ENCODE results near the gene IRGQ. TPM values are rescaled to one million over a fixed set of nuclear protein-coding genes. Genes with fewer than 3 reads are reported as not detected.

IRGQ gene
- total RNA-seq, 1 experiment from 2014 or later, result 17.3 TPM

- in situ Hi-C loops (cut with HindIII; ENCODE audit: low pct_unique_long_range_greater_than_20kb, low sequenced_read_pairs), result no loop called here
- no peak for DNase-seq (ENCODE audit: low read depth)
Measured at GRCh38 chr19:43582495-43582894, 13.4 kb downstream of the IRGQ start.

- in situ Hi-C loops (cut with HindIII; ENCODE audit: low pct_unique_long_range_greater_than_20kb, low sequenced_read_pairs), result no loop called here
- DNase-seq (ENCODE audit: low read depth), result no peak
Measured at GRCh38 chr19:43581467-43581866, 14.5 kb downstream of the IRGQ start.

GRCh38 chr19:43578787-43579186 is 17.1 kb downstream of the IRGQ start:
- in situ Hi-C loops (cut with HindIII; ENCODE audit: low pct_unique_long_range_greater_than_20kb, low sequenced_read_pairs), result no loop called here
- DNase-seq (ENCODE audit: low read depth), result no peak

- no peak for DNase-seq (ENCODE audit: low read depth)
- in situ Hi-C loops (cut with HindIII; ENCODE audit: low pct_unique_long_range_greater_than_20kb, low sequenced_read_pairs), result no loop called here
Measured at GRCh38 chr19:43575955-43576878, 19.7 kb downstream of the IRGQ start.

GRCh38 chr19:43575156-43575950 is 20.6 kb downstream of the IRGQ start, which contains the start of the genes PINLYP and XRCC1:
PINLYP (plus strand) TSS chr19:43575801; CDS start chr19:43577192, 1,391 bp downstream.
XRCC1 (minus strand) TSS chr19:43575527; CDS start chr19:43575458, 69 bp downstream.
- in situ Hi-C loops (cut with HindIII; ENCODE audit: low pct_unique_long_range_greater_than_20kb, low sequenced_read_pairs), result no loop called here
- DNase-seq (ENCODE audit: low read depth), result peak; percentile 99

- DNase-seq (ENCODE audit: low read depth), result peak; percentile 60
- in situ Hi-C loops (cut with HindIII; ENCODE audit: low pct_unique_long_range_greater_than_20kb, low sequenced_read_pairs), result no loop called here
Measured at GRCh38 chr19:43574424-43575155, 21.3 kb downstream of the IRGQ start.

- in situ Hi-C loops (cut with HindIII; ENCODE audit: low pct_unique_long_range_greater_than_20kb, low sequenced_read_pairs), result no loop called here
- DNase-seq (ENCODE audit: low read depth), result peak; percentile 84
Measured at GRCh38 chr19:43572171-43572588, 23.8 kb downstream of the IRGQ start.

- no peak for DNase-seq (ENCODE audit: low read depth)
- in situ Hi-C loops (cut with HindIII; ENCODE audit: low pct_unique_long_range_greater_than_20kb, low sequenced_read_pairs), result no loop called here
Measured at GRCh38 chr19:43570174-43570791, 25.7 kb downstream of the IRGQ start.

- in situ Hi-C loops (cut with HindIII; ENCODE audit: low pct_unique_long_range_greater_than_20kb, low sequenced_read_pairs), result no loop called here
- no peak for DNase-seq (ENCODE audit: low read depth)
Measured at GRCh38 chr19:43569657-43570056, 26.3 kb downstream of the IRGQ start.

GRCh38 chr19:43564800-43565199 is 31.1 kb downstream of the IRGQ start:
- no peak for DNase-seq (ENCODE audit: low read depth)
- in situ Hi-C loops (cut with HindIII; ENCODE audit: low pct_unique_long_range_greater_than_20kb, low sequenced_read_pairs), result no loop called here

- DNase-seq (ENCODE audit: low read depth), result no peak
- in situ Hi-C loops (cut with HindIII; ENCODE audit: low pct_unique_long_range_greater_than_20kb, low sequenced_read_pairs), result no loop called here
Measured at GRCh38 chr19:43563816-43564457, 32.0 kb downstream of the IRGQ start.

- DNase-seq (ENCODE audit: low read depth), result peak; percentile 70
- in situ Hi-C loops (cut with HindIII; ENCODE audit: low pct_unique_long_range_greater_than_20kb, low sequenced_read_pairs), result no loop called here
Measured at GRCh38 chr19:43562698-43563241, 33.2 kb downstream of the IRGQ start.

GRCh38 chr19:43562226-43562697 is 33.7 kb downstream of the IRGQ start:
- no peak for DNase-seq (ENCODE audit: low read depth)
- in situ Hi-C loops (cut with HindIII; ENCODE audit: low pct_unique_long_range_greater_than_20kb, low sequenced_read_pairs), result no loop called here

GRCh38 chr19:43561139-43561970 is 34.6 kb downstream of the IRGQ start:
- no peak for DNase-seq (ENCODE audit: low read depth)
- in situ Hi-C loops (cut with HindIII; ENCODE audit: low pct_unique_long_range_greater_than_20kb, low sequenced_read_pairs), result no loop called here

GRCh38 chr19:43560687-43561086 is 35.2 kb downstream of the IRGQ start:
- in situ Hi-C loops (cut with HindIII; ENCODE audit: low pct_unique_long_range_greater_than_20kb, low sequenced_read_pairs), result no loop called here
- DNase-seq (ENCODE audit: low read depth), result peak; percentile 42

GRCh38 chr19:43555185-43555770 is 40.7 kb downstream of the IRGQ start:
- in situ Hi-C loops (cut with HindIII; ENCODE audit: low pct_unique_long_range_greater_than_20kb, low sequenced_read_pairs), result no loop called here

More at GRCh38 chr19:43555185-43555770, 40.7 kb downstream of the IRGQ start:
- peak; percentile 67 for DNase-seq (ENCODE audit: low read depth)

All from Caki2 (cell line).